GM12878 (cell line): ENCODE results near the gene RPL22. TPM values are rescaled to one million over a fixed set of nuclear protein-coding genes. Genes with fewer than 3 reads are reported as not detected.

Experiments
- ATAC-seq: fragments of 200-7000 bp; cut with Tn5 transposase; 3 replicates; pipeline ENCODE4 v1.9.1; 2020; ENCODE audit warnings: mild to moderate bottlenecking, moderate library complexity
- BruUV-seq: library from RNA; stranded (reverse); fragments of 400-500 nt; replicated peaks from 2 replicates; lab custom pipeline; 2021; lab: Mats Ljungman, UMichigan
- CTCF ChIA-PET: fragments of 300-600 bp; sonication (Branson Sonifier 250); formaldehyde crosslinking; extraction: SDS; loops from one replicate; lab custom pipeline; 2021; ENCODE audit warnings: inconsistent platforms; lab: Yijun Ruan, JAX
- POLR2A ChIA-PET: fragments of 350-600 bp; formaldehyde crosslinking; extraction: SDS; loops from one replicate; lab custom pipeline; 2021; ENCODE audit warnings: inconsistent platforms; lab: Charles Lee
- RAD21 ChIA-PET: fragments of 300-600 bp; sonication (Branson Sonifier 250); formaldehyde crosslinking; loops from one replicate; lab custom pipeline; 2023; ENCODE audit warnings: antibody characterized with exemption; ENCODE audit not compliant: unreplicated experiment; lab: Charles Lee
- SMC1A ChIA-PET: fragments of 300-600 bp; sonication (Branson Sonifier 250); formaldehyde crosslinking; loops from one replicate; lab custom pipeline; 2023; ENCODE audit not compliant: unreplicated experiment, uncharacterized antibody; lab: Charles Lee
- DNase-seq: peaks from one replicate; pipeline ENCODE4 v3.0.0-alpha.2; 2011; ENCODE audit warnings: low read depth, low spot score
- FAIRE-seq: peaks from 3 replicates; lab custom pipeline; 2011; peaks lifted over from hg19 to GRCh38; lab: Jason Lieb, UNC
- H2AFZ ChIP-seq: 2 replicates; pipeline ENCODE4 v1.6.0; 2011; ENCODE audit warnings: low read depth, low read length, control low read depth; ENCODE audit not compliant: control insufficient read depth
- H3K27ac ChIP-seq: 2 replicates; pipeline ENCODE4 v1.5.1; 2011; ENCODE audit warnings: control low read depth; ENCODE audit not compliant: control insufficient read depth, insufficient read depth
- H3K27me3 ChIP-seq, 2 experiments: replicated peaks in 1 of 2; 2 replicates each; pipeline versions ENCODE4 v1.6.0 to v1.6.1; 2011; ENCODE audit warnings: low read length in 1 of 2; ENCODE audit not compliant: control insufficient read depth in 2 of 2, insufficient read depth in 2 of 2
- H3K36me3 ChIP-seq, 2 experiments: 2 replicates each; pipeline ENCODE4 v1.5.1; 2011; ENCODE audit warnings: low read length in 1 of 2; ENCODE audit not compliant: control insufficient read depth in 2 of 2, insufficient read depth in 2 of 2
- H3K4me1 ChIP-seq: 2 replicates; pipeline ENCODE4 v1.6.1; 2011; ENCODE audit warnings: mild to moderate bottlenecking, low read length, moderate library complexity, mixed read lengths; ENCODE audit not compliant: control insufficient read depth, insufficient read depth
- H3K4me2 ChIP-seq: 2 replicates; pipeline ENCODE4 v1.6.0; 2011; ENCODE audit warnings: control low read depth; ENCODE audit not compliant: control insufficient read depth, insufficient read depth
- H3K4me3 ChIP-seq: fragments of 200-600 bp; sonication (generic); 2 replicates; pipeline ENCODE4 v1.5.1; 2016
- H3K79me2 ChIP-seq: 2 replicates; pipeline ENCODE4 v1.6.0; 2011; ENCODE audit warnings: low read length; ENCODE audit not compliant: control insufficient read depth, insufficient read depth
- H3K9ac ChIP-seq: 2 replicates; pipeline ENCODE4 v1.8.0; 2011; ENCODE audit warnings: low read length, control low read depth, mixed read lengths; ENCODE audit not compliant: control insufficient read depth, insufficient read depth
- H3K9me3 ChIP-seq: replicated peaks from 3 replicates; pipeline ENCODE4 v1.5.1; 2011; ENCODE audit warnings: mild to moderate bottlenecking, low read length; ENCODE audit not compliant: control insufficient read depth, insufficient read depth
- H4K20me1 ChIP-seq: 2 replicates; pipeline ENCODE4 v1.6.0; 2011; ENCODE audit not compliant: control insufficient read depth, insufficient read depth
- EZH2 ChIP-seq: IDR thresholded peaks from 2 replicates; pipeline ENCODE4 v1.6.1; 2012; ENCODE audit warnings: low read depth, mild to moderate bottlenecking, control low read depth, inconsistent platforms, low read length, borderline replicate concordance; ENCODE audit not compliant: control insufficient read depth
- WGBS: methylation state at CpG from one replicate; pipeline ENCODE4 v1.1.6; 2016; ENCODE audit warnings: low lambda C conversion rate; ENCODE audit not compliant: insufficient replicate concordance, insufficient coverage; ENCODE audit errors: missing lambda C conversion rate; 5-methylcytosine and 5-hydroxymethylcytosine counted together
- in situ Hi-C: fragments of 300-500 bp; cut with MboI; formaldehyde crosslinking; loops from 9 replicates; pipeline ENCODE4 v1.14.3; 2018; ENCODE audit warnings: mixed read lengths
- intact Hi-C: fragments of 100-400 bp; cut with micrococcal nuclease; formaldehyde crosslinking; loops from one replicate; pipeline ENCODE4 v1.14.2; 2022; ENCODE audit not compliant: unreplicated experiment
- polyA plus RNA-seq, 11 experiments: library from polyadenylated mRNA; depleted of rRNA in 4 of 11; unstranded in 6 of 11; stranded (reverse) in 5 of 11; fragments of >200 nt; fragmentation: Nextera tagmentation in 4 of 11; fragmentation: Illumina TruSeq in 1 of 11; extraction: Ambion mirVana in 4 of 11; extraction: Trizol in 1 of 11; gene quantifications; 1 replicate in 1 of 11; 2 replicates in 10 of 11; pipeline versions ENCODE4 v1.2.1 to v1.2.3, GENCODE V29; 2011 to 2016; ENCODE audit warnings: inconsistent platforms in 2 of 11, missing spikeins in 2 of 11, low read depth in 1 of 11
- total RNA-seq, 4 experiments: library from RNA; depleted of rRNA in 3 of 4; stranded (reverse); fragments of >200 nt in 3 of 4; fragmentation: Illumina TruSeq in 1 of 4; extraction: Trizol in 1 of 4; gene quantifications; 2 replicates each; pipeline versions ENCODE4 v1.2.1 to v1.2.3, GENCODE V29; 2013 to 2021
- TF ChIP-seq, protein P1 (sequence below): IDR thresholded peaks from 2 replicates; pipeline ENCODE4 v1.6.1; 2012; ENCODE audit warnings: improper control_type of control experiment, low read depth, low read length; ENCODE audit not compliant: insufficient replicate concordance

RPL22 gene
- total and polyA plus RNA-seq, 10 of the 15 experiments (the other 5 are each of a cell fraction or from before 2014, with no cell fraction given): 191 to 560 (median 430) TPM

DNA sequence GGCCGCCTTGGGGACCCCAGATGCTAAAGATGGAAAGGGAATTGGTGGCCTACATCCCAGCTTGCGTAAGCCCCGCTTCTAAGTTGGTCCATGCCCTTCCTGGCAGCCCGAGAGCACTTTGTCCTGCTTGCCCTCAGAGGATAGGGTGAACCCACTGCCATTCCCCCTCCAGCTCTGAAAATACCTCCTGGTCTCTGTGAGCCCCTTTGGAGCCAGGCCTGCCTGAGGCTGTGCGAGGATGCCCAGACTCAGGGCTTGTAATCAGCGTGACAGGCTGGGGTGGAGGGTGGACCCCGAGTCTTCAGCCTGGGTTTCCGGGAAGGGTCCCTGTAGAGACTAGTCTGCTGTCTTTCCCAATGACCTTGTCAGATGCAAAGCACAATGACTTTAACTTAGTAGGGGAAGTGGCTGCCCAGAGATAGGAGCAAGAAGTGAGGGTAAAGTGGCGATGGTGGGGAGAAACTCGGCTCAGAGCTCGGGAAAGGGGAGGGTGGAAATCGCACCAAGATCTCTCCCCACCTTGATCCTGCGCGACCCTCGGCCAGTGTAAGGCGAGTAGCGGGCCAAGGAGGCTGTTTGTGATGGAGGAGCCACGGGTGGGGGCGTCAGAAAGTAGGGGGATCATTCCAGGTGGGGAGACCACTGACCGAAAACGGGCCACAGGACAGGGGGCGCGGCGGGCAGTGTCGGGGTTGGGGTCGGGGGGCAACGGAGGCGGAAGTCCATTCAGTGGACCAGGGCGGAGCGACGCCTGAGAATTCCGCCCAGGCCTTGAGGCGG is 41.9 kb upstream of the RPL22 start:
- Histone ChIP-seq H3K4me1 (peaks cover 5% of the 10 kb centered on the region), H3K27ac (no peak overlapping the region), H3K9ac (no peak overlapping the region), H3K27me3 (peaks cover 17 to 24% of the 10 kb centered on the region in 2 experiments), H3K79me2 (no peaks in the 10 kb centered on the region), H2AFZ (no peak overlapping the region), H3K36me3 (no peaks in the 10 kb centered on the region), H3K9me3 (no peaks in the 10 kb centered on the region), H4K20me1 (no peaks in the 10 kb centered on the region), H3K4me2 (no peak overlapping the region), H3K4me3 (no peak overlapping the region)
- intact Hi-C loops: no loop called here
- ChIA-PET SMC1A (no interaction called here), RAD21 (interaction anchor here (0.7 kb wide), 1 partner anchor 338 kb away, joined by 3 read pairs; the partner anchor contains the start of gene ZBTB48), POLR2A (no interaction called here), CTCF (no interaction called here)
- ATAC-seq (no peak), DNase-seq (no peak), FAIRE-seq (no peak)
- TF ChIP-seq, protein P1, sequence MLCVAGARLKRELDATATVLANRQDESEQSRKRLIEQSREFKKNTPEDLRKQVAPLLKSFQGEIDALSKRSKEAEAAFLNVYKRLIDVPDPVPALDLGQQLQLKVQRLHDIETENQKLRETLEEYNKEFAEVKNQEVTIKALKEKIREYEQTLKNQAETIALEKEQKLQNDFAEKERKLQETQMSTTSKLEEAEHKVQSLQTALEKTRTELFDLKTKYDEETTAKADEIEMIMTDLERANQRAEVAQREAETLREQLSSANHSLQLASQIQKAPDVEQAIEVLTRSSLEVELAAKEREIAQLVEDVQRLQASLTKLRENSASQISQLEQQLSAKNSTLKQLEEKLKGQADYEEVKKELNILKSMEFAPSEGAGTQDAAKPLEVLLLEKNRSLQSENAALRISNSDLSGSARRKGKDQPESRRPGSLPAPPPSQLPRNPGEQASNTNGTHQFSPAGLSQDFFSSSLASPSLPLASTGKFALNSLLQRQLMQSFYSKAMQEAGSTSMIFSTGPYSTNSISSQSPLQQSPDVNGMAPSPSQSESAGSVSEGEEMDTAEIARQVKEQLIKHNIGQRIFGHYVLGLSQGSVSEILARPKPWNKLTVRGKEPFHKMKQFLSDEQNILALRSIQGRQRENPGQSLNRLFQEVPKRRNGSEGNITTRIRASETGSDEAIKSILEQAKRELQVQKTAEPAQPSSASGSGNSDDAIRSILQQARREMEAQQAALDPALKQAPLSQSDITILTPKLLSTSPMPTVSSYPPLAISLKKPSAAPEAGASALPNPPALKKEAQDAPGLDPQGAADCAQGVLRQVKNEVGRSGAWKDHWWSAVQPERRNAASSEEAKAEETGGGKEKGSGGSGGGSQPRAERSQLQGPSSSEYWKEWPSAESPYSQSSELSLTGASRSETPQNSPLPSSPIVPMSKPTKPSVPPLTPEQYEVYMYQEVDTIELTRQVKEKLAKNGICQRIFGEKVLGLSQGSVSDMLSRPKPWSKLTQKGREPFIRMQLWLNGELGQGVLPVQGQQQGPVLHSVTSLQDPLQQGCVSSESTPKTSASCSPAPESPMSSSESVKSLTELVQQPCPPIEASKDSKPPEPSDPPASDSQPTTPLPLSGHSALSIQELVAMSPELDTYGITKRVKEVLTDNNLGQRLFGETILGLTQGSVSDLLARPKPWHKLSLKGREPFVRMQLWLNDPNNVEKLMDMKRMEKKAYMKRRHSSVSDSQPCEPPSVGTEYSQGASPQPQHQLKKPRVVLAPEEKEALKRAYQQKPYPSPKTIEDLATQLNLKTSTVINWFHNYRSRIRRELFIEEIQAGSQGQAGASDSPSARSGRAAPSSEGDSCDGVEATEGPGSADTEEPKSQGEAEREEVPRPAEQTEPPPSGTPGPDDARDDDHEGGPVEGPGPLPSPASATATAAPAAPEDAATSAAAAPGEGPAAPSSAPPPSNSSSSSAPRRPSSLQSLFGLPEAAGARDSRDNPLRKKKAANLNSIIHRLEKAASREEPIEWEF: no peak
- peak; percentile 96; the same call in 1 of the 2 replicates for TF ChIP-seq EZH2
- WGBS: 19% methylated on average over 25 of the region's 33 CpGs
- BruUV-seq: no TSS peak
- in situ Hi-C loops: no loop called here
